ENCODE data around the gene ELFN1. TPM values are rescaled to one million over a fixed set of nuclear protein-coding genes. Genes with fewer than 3 reads are reported as not detected.
A peak's percentile ranks its signal among the peaks of the same experiment; 100 is the strongest.

ELFN1 gene
- total RNA-seq, 1 donor, result 12.7 TPM

GRCh38 chr7:1733206-1733907, 63.3 kb downstream of the ELFN1 start:
- H3K27me3 ChIP-seq (ENCODE audit: insufficient read depth, low read length), result peaks cover 15% of the 10 kb centered on the region
- no peak for TF ChIP-seq CTCF (IDR thresholded peaks at IDR 0.05; ENCODE audit: extremely low read depth, low read depth, low read length)
- no peak for DNase-seq (ENCODE audit: insufficient read length, low spot score, missing footprints)
- H3K79me2 ChIP-seq (ENCODE audit: insufficient read depth, low read length), result no peaks in the 10 kb centered on the region
- no peak overlapping the region for H3K27ac ChIP-seq (ENCODE audit: low read depth, low read length)
- no peak overlapping the region for H3K4me3 ChIP-seq (ENCODE audit: insufficient read depth, low read length)
- no peaks in the 10 kb centered on the region for H3K36me3 ChIP-seq (ENCODE audit: insufficient read depth, low read length)
- H3K9me3 ChIP-seq (ENCODE audit: low read depth, low read length), result peaks cover 5% of the 10 kb centered on the region
- no peaks in the 10 kb centered on the region for H4K20me1 ChIP-seq (ENCODE audit: insufficient read depth, low read length)
- no peak overlapping the region for H3K4me2 ChIP-seq (ENCODE audit: insufficient read depth, low read length)
- no peaks in the 10 kb centered on the region for H3K4me1 ChIP-seq (ENCODE audit: insufficient read depth, low read length)
- no peak overlapping the region for H2AFZ ChIP-seq (ENCODE audit: low read length)

GRCh38 chr7:1733908-1734730, 64.0 kb downstream of the ELFN1 start:
- Histone ChIP-seq H3K36me3 (ENCODE audit: insufficient read depth, low read length) (no peaks in the 10 kb centered on the region), H3K27ac (ENCODE audit: low read depth, low read length) (no peak overlapping the region), H2AFZ (ENCODE audit: low read length) (no peak overlapping the region), H3K9me3 (ENCODE audit: low read depth, low read length) (peaks cover 3% of the 10 kb centered on the region), H3K4me2 (ENCODE audit: insufficient read depth, low read length) (no peak overlapping the region), H4K20me1 (ENCODE audit: insufficient read depth, low read length) (no peaks in the 10 kb centered on the region), H3K27me3 (ENCODE audit: insufficient read depth, low read length) (peaks cover 15% of the 10 kb centered on the region), H3K4me1 (ENCODE audit: insufficient read depth, low read length) (no peaks in the 10 kb centered on the region), H3K79me2 (ENCODE audit: insufficient read depth, low read length) (no peaks in the 10 kb centered on the region), H3K4me3 (ENCODE audit: insufficient read depth, low read length) (no peak overlapping the region)
- no peak for TF ChIP-seq CTCF (IDR thresholded peaks at IDR 0.05; ENCODE audit: extremely low read depth, low read depth, low read length)
- DNase-seq (ENCODE audit: insufficient read length, low spot score, missing footprints), result no peak

- no peaks in the 10 kb centered on the region for H3K79me2 ChIP-seq (ENCODE audit: insufficient read depth, low read length)
- no peak overlapping the region for H3K27ac ChIP-seq (ENCODE audit: low read depth, low read length)
- TF ChIP-seq CTCF (IDR thresholded peaks at IDR 0.05; ENCODE audit: extremely low read depth, low read depth, low read length), result no peak
- no peak for DNase-seq (ENCODE audit: insufficient read length, low spot score, missing footprints)
- no peaks in the 10 kb centered on the region for H4K20me1 ChIP-seq (ENCODE audit: insufficient read depth, low read length)
- H3K4me2 ChIP-seq (ENCODE audit: insufficient read depth, low read length), result no peak overlapping the region
- H3K4me3 ChIP-seq (ENCODE audit: insufficient read depth, low read length), result no peak overlapping the region
- no peaks in the 10 kb centered on the region for H3K4me1 ChIP-seq (ENCODE audit: insufficient read depth, low read length)
- no peaks in the 10 kb centered on the region for H3K36me3 ChIP-seq (ENCODE audit: insufficient read depth, low read length)
- no peaks in the 10 kb centered on the region for H3K9me3 ChIP-seq (ENCODE audit: low read depth, low read length)
- peaks cover 15% of the 10 kb centered on the region for H3K27me3 ChIP-seq (ENCODE audit: insufficient read depth, low read length)
- no peak overlapping the region for H2AFZ ChIP-seq (ENCODE audit: low read length)
These were observed 65.2 kb downstream of the ELFN1 start for GRCh38 chr7:1735262-1735661.

GRCh38 chr7:1735806-1736483, 65.9 kb downstream of the ELFN1 start:
- no peaks in the 10 kb centered on the region for H3K4me1 ChIP-seq (ENCODE audit: insufficient read depth, low read length)
- no peak overlapping the region for H2AFZ ChIP-seq (ENCODE audit: low read length)
- no peaks in the 10 kb centered on the region for H4K20me1 ChIP-seq (ENCODE audit: insufficient read depth, low read length)
- no peaks in the 10 kb centered on the region for H3K9me3 ChIP-seq (ENCODE audit: low read depth, low read length)
- DNase-seq (ENCODE audit: insufficient read length, low spot score, missing footprints), result peak; percentile 77
- no peak overlapping the region for H3K4me2 ChIP-seq (ENCODE audit: insufficient read depth, low read length)
- no peaks in the 10 kb centered on the region for H3K79me2 ChIP-seq (ENCODE audit: insufficient read depth, low read length)
- peaks cover 15% of the 10 kb centered on the region for H3K27me3 ChIP-seq (ENCODE audit: insufficient read depth, low read length)
- no peaks in the 10 kb centered on the region for H3K36me3 ChIP-seq (ENCODE audit: insufficient read depth, low read length)
- H3K27ac ChIP-seq (ENCODE audit: low read depth, low read length), result no peak overlapping the region
- no peak overlapping the region for H3K4me3 ChIP-seq (ENCODE audit: insufficient read depth, low read length)
- no peak for TF ChIP-seq CTCF (IDR thresholded peaks at IDR 0.05; ENCODE audit: extremely low read depth, low read depth, low read length)

Measured in osteoblast (primary cell).